Transverse colon (tissue), 4 donors: ENCODE results near the gene A4GALT.
A peak's percentile ranks its signal among the peaks of the same experiment; 100 is the strongest.

Source experiments
- EP300 ChIP-seq: sonication (generic); formaldehyde crosslinking; IDR thresholded peaks from one replicate; pipeline ENCODE4 v1.6.1; 2017; ENCODE audit warnings: antibody characterized with exemption, low read depth
- POLR2A ChIP-seq: fragments of 450-650 bp; IDR thresholded peaks from one replicate; pipeline ENCODE4 v1.6.1; 2016; ENCODE audit warnings: antibody characterized with exemption, mild to moderate bottlenecking, moderate library complexity
- POLR2AphosphoS5 ChIP-seq, 3 donors: sonication (generic); formaldehyde crosslinking; IDR thresholded peaks; one replicate each; pipeline ENCODE4 v1.6.1; 2016; ENCODE audit warnings: antibody characterized with exemption in 3 of 3
- TF ChIP-seq, protein P1 (sequence below), 5 experiments: fragments of 200-600 bp in 3 of 5; fragments of 450-650 bp in 2 of 5; sonication (generic) in 3 of 5; IDR thresholded peaks; 1 replicate in 2 of 5; 2 replicates in 3 of 5; pipeline ENCODE4 v1.5.1; 2016 to 2017; ENCODE audit warnings: antibody characterized with exemption in 5 of 5, inconsistent platforms in 3 of 5, mild to moderate bottlenecking in 2 of 5, moderate library complexity in 1 of 5

DNA sequence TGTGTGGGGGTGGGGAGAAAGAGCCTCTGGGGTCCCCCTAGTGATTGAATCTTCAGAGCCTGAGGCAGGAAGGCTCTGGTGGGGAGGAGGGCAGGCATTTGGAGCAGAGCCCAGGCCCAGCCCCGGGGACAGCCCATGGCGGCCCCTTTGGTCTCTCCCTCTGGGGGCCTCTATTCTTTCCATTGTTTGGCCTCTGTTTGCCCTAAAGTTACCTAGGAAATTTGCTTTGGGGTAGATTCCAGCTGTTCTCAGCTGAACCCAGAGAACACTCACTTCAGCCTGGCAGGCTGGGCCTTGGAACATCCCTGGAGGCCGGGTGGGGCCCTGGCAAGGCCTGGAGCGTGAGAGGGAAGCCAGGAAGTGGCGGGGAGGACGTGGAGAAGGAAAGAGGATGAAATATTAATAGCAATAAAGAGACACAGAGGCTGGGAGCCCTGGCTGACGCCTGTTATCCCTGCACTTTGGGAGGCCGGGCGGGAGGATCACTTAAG, 22.9 kb upstream of the A4GALT start:
- TF ChIP-seq POLR2AphosphoS5 (IDR thresholded peaks at IDR 0.05): peak in 2 of 3 donors; percentile 41 to 66
- TF ChIP-seq, protein P1, sequence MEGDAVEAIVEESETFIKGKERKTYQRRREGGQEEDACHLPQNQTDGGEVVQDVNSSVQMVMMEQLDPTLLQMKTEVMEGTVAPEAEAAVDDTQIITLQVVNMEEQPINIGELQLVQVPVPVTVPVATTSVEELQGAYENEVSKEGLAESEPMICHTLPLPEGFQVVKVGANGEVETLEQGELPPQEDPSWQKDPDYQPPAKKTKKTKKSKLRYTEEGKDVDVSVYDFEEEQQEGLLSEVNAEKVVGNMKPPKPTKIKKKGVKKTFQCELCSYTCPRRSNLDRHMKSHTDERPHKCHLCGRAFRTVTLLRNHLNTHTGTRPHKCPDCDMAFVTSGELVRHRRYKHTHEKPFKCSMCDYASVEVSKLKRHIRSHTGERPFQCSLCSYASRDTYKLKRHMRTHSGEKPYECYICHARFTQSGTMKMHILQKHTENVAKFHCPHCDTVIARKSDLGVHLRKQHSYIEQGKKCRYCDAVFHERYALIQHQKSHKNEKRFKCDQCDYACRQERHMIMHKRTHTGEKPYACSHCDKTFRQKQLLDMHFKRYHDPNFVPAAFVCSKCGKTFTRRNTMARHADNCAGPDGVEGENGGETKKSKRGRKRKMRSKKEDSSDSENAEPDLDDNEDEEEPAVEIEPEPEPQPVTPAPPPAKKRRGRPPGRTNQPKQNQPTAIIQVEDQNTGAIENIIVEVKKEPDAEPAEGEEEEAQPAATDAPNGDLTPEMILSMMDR (IDR thresholded peaks at IDR 0.05): no peak
- TF ChIP-seq POLR2A: no peak
- no peak for TF ChIP-seq EP300
